Ascending aorta (tissue), 2 donors: ENCODE measurements around the gene ATP8A2. TPM values are rescaled to one million over a fixed set of nuclear protein-coding genes. Genes with fewer than 3 reads are reported as not detected.

Experiments
- DNase-seq, 2 donors: peaks; one replicate each; pipeline ENCODE4 v3.0.0-alpha.2; 2019; ENCODE audit warnings: low spot score in 2 of 2
- H3K27ac ChIP-seq, 2 donors: fragments of 200-600 bp; sonication (generic); one replicate each; pipeline ENCODE4 v1.5.1; 2016 to 2017; ENCODE audit warnings: mild to moderate bottlenecking in 1 of 2
- H3K27me3 ChIP-seq: fragments of 200-600 bp; sonication (generic); one replicate; pipeline ENCODE4 v1.5.1; 2017
- H3K36me3 ChIP-seq, 2 donors: fragments of 200-600 bp; sonication (generic); one replicate each; pipeline ENCODE4 v1.5.1; 2016
- H3K4me1 ChIP-seq, 2 donors: fragments of 200-600 bp; sonication (generic); one replicate each; pipeline ENCODE4 v1.5.1; 2016 to 2017; ENCODE audit warnings: mild to moderate bottlenecking in 1 of 2
- H3K4me3 ChIP-seq, 2 donors: fragments of 200-600 bp; sonication (generic); one replicate each; pipeline ENCODE4 v1.5.1; 2016 to 2017; ENCODE audit warnings: mild to moderate bottlenecking in 1 of 2
- H3K9me3 ChIP-seq, 2 donors: fragments of 200-600 bp; sonication (generic); one replicate each; pipeline ENCODE4 v1.5.1; 2016
- intact Hi-C: fragments of 100-400 bp; cut with DNase I; formaldehyde crosslinking; loops from one replicate; pipeline ENCODE4 v1.15.1; 2023
- total RNA-seq: library from RNA; depleted of rRNA; stranded (reverse); fragments of >200 nt; gene quantifications from one replicate; pipeline ENCODE4 v1.1.0, GENCODE V29; 2016
- TF ChIP-seq, protein P1 (sequence below), 3 experiments: fragments of 200-600 bp in 2 of 3; fragments of 450-650 bp in 1 of 3; sonication (generic) in 2 of 3; IDR thresholded peaks; one replicate each; pipeline ENCODE4 v1.5.1; 2016 to 2019; ENCODE audit warnings: antibody characterized with exemption in 3 of 3, mild to moderate bottlenecking in 1 of 3, moderate library complexity in 1 of 3

The ATP8A2 gene
- total RNA-seq, 1 donor from 2014 or later: under 0.01 TPM

DNA sequence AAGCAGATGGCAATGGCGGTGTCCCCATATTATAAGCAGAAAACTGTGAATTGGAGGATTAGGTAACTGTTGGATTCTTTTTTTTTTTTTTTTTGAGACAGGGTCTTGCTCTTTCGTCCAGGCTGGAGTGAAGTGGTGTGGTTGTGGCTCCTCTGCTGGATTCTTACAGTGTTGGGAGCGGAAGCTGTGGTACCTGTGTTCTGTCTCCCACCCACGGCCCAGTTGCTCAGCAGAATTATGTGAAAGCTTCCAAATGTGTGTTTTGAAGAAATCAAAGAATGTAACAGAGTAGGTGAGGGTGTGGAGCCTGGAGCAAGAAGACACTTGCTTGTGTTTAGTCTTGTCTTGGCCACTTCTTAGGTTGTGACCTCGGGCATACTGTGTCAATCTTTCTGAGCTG lies 384.5 kb downstream of the ATP8A2 start:
- DNase-seq: no peak
- Histone ChIP-seq H3K27ac (no peak overlapping the region), H3K27me3 (no peaks in the 10 kb centered on the region), H3K4me1 (peaks cover 0 to 10% of the 10 kb centered on the region in 2 donors), H3K36me3 (no peaks in the 10 kb centered on the region), H3K4me3 (no peak overlapping the region), H3K9me3 (no peaks in the 10 kb centered on the region)
- TF ChIP-seq, protein P1, sequence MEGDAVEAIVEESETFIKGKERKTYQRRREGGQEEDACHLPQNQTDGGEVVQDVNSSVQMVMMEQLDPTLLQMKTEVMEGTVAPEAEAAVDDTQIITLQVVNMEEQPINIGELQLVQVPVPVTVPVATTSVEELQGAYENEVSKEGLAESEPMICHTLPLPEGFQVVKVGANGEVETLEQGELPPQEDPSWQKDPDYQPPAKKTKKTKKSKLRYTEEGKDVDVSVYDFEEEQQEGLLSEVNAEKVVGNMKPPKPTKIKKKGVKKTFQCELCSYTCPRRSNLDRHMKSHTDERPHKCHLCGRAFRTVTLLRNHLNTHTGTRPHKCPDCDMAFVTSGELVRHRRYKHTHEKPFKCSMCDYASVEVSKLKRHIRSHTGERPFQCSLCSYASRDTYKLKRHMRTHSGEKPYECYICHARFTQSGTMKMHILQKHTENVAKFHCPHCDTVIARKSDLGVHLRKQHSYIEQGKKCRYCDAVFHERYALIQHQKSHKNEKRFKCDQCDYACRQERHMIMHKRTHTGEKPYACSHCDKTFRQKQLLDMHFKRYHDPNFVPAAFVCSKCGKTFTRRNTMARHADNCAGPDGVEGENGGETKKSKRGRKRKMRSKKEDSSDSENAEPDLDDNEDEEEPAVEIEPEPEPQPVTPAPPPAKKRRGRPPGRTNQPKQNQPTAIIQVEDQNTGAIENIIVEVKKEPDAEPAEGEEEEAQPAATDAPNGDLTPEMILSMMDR (IDR thresholded peaks at IDR 0.05): no peak
- intact Hi-C loops: no loop called here

DNA sequence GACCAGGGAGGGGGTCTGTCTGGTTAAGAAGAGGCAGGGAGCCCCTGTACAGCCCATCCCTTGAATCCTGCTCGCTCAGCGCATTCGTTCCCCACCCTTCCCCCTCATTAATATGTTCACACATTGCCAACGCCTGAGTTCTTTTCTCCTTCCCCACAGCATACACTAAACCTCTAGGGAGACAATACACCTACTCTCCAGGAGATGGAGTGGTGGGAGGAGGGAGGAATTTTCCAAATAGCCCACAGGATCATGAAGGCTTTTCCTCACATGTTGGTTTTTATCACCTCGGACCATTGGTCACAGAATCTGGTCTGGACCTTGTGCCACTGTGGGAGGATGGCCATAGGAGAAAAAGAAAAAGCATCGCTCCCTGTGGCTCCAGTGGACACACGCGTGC lies 385.1 kb downstream of the ATP8A2 start:
- TF ChIP-seq, protein P1 (IDR thresholded peaks at IDR 0.05): no peak
- intact Hi-C loops: no loop called here
- H3K9me3 ChIP-seq: no peaks in the 10 kb centered on the region
- H3K4me1 ChIP-seq: peaks cover 0 to 10% of the 10 kb centered on the region in 2 donors
- H3K36me3 ChIP-seq: no peaks in the 10 kb centered on the region
- H3K27ac ChIP-seq: no peak overlapping the region
- no peaks in the 10 kb centered on the region for H3K27me3 ChIP-seq
- no peak overlapping the region for H3K4me3 ChIP-seq
- no peak for DNase-seq

- intact Hi-C loops: no loop called here
- DNase-seq: no peak
- TF ChIP-seq, protein P1 (IDR thresholded peaks at IDR 0.05): no peak
- no peaks in the 10 kb centered on the region for H3K9me3 ChIP-seq
- H3K4me1 ChIP-seq: no peaks in the 10 kb centered on the region
- H3K36me3 ChIP-seq: no peaks in the 10 kb centered on the region
- H3K4me3 ChIP-seq: no peak overlapping the region
- H3K27me3 ChIP-seq: no peaks in the 10 kb centered on the region
- no peak overlapping the region for H3K27ac ChIP-seq
Measured at GRCh38 chr13:25761041-25761440, 389.3 kb downstream of the ATP8A2 start.

GRCh38 chr13:25762281-25762680 lies 390.5 kb downstream of the ATP8A2 start:
- DNase-seq: no peak
- Histone ChIP-seq H3K9me3 (no peaks in the 10 kb centered on the region), H3K36me3 (no peaks in the 10 kb centered on the region), H3K4me3 (no peak overlapping the region), H3K27ac (no peak overlapping the region), H3K4me1 (no peaks in the 10 kb centered on the region), H3K27me3 (no peaks in the 10 kb centered on the region)
- TF ChIP-seq, protein P1 (IDR thresholded peaks at IDR 0.05): no peak
- intact Hi-C loops: no loop called here

GRCh38 chr13:25762795-25763377 lies 391.1 kb downstream of the ATP8A2 start:
- no peak for DNase-seq
- Histone ChIP-seq H3K27me3 (no peaks in the 10 kb centered on the region), H3K27ac (no peak overlapping the region), H3K4me3 (no peak overlapping the region), H3K9me3 (no peaks in the 10 kb centered on the region), H3K4me1 (no peaks in the 10 kb centered on the region), H3K36me3 (no peaks in the 10 kb centered on the region)
- intact Hi-C loops: no loop called here
- TF ChIP-seq, protein P1 (IDR thresholded peaks at IDR 0.05): no peak

GRCh38 chr13:25764378-25764777 lies 392.6 kb downstream of the ATP8A2 start:
- no peaks in the 10 kb centered on the region for H3K36me3 ChIP-seq
- H3K4me1 ChIP-seq: no peaks in the 10 kb centered on the region
- no peaks in the 10 kb centered on the region for H3K9me3 ChIP-seq
- intact Hi-C loops: no loop called here
- no peak overlapping the region for H3K27ac ChIP-seq
- no peak for DNase-seq
- TF ChIP-seq, protein P1 (IDR thresholded peaks at IDR 0.05): no peak
- H3K4me3 ChIP-seq: no peak overlapping the region
- H3K27me3 ChIP-seq: no peaks in the 10 kb centered on the region
